Liver (tissue), 9 donors: ENCODE data around the gene CAMKMT. TPM values are rescaled to one million over a fixed set of nuclear protein-coding genes. Genes with fewer than 3 reads are reported as not detected.

ENCODE experiments used
- DNase-seq: peaks from one replicate; pipeline ENCODE4 v3.0.0-alpha.2; 2017; ENCODE audit warnings: low spot score
- H3K27ac ChIP-seq, 2 donors: one replicate each; pipeline ENCODE4 v1.7.0; 2013; ENCODE audit warnings: inconsistent platforms in 2 of 2, low read length in 2 of 2, control low read depth in 1 of 2, low read depth in 1 of 2, mild to moderate bottlenecking in 1 of 2
- H3K27me3 ChIP-seq, 4 donors: one replicate each; pipeline versions ENCODE4 v1.6.1 to v1.7.0; 2013; ENCODE audit warnings: low read length in 3 of 4, inconsistent platforms in 1 of 4, mild to moderate bottlenecking in 1 of 4, moderate library complexity in 1 of 4; ENCODE audit not compliant: control insufficient read depth in 4 of 4, insufficient read depth in 4 of 4
- H3K36me3 ChIP-seq, 4 donors: one replicate each; pipeline versions ENCODE4 v1.6.1 to v1.7.0; 2013; ENCODE audit warnings: low read length in 3 of 4, mild to moderate bottlenecking in 3 of 4, low read depth in 1 of 4, moderate library complexity in 1 of 4; ENCODE audit not compliant: control insufficient read depth in 4 of 4, insufficient read depth in 3 of 4
- H3K4me1 ChIP-seq, 4 donors: one replicate each; pipeline versions ENCODE4 v1.6.1 to v1.7.0; 2013; ENCODE audit warnings: low read length in 3 of 4, mild to moderate bottlenecking in 3 of 4, moderate library complexity in 1 of 4; ENCODE audit not compliant: control insufficient read depth in 4 of 4, insufficient read depth in 4 of 4
- H3K4me3 ChIP-seq, 3 donors: one replicate each; pipeline versions ENCODE4 v1.6.1 to v1.7.0; 2013; ENCODE audit warnings: low read length in 3 of 3, control low read depth in 1 of 3, low read depth in 1 of 3, mild to moderate bottlenecking in 1 of 3
- H3K9ac ChIP-seq, 2 donors: one replicate each; pipeline ENCODE4 v1.7.0; 2013; ENCODE audit warnings: low read length in 2 of 2, mild to moderate bottlenecking in 2 of 2, moderate library complexity in 2 of 2, control low read depth in 1 of 2, low read depth in 1 of 2
- H3K9me3 ChIP-seq, 4 donors: one replicate each; pipeline versions ENCODE4 v1.6.1 to v1.7.0; 2013; ENCODE audit warnings: low read length in 3 of 4; ENCODE audit not compliant: control insufficient read depth in 4 of 4
- EGR1 ChIP-seq, 2 donors: IDR thresholded peaks; 2 replicates each; pipeline ENCODE4 v1.6.1; 2016 to 2018; ENCODE audit warnings: antibody characterized with exemption in 2 of 2, low read depth in 2 of 2
- FOXA1 ChIP-seq: IDR thresholded peaks from 2 replicates; pipeline ENCODE4 v1.6.1; 2016; ENCODE audit warnings: antibody characterized with exemption
- FOXA2 ChIP-seq: IDR thresholded peaks from 2 replicates; pipeline ENCODE4 v1.6.1; 2016; ENCODE audit warnings: antibody characterized with exemption
- GABPA ChIP-seq, 2 donors: IDR thresholded peaks in 1 of 2; conservative IDR thresholded peaks in 1 of 2; 2 replicates each; pipeline ENCODE4 v1.6.1; 2016; ENCODE audit warnings: antibody characterized with exemption in 2 of 2, mild to moderate bottlenecking in 1 of 2, moderate library complexity in 1 of 2
- HNF4A ChIP-seq, 2 donors: conservative IDR thresholded peaks; 2 replicates each; pipeline ENCODE4 v1.6.1; 2016; ENCODE audit warnings: antibody characterized with exemption in 2 of 2, mild to moderate bottlenecking in 2 of 2
- HNF4G ChIP-seq: IDR thresholded peaks from 2 replicates; pipeline ENCODE4 v1.6.1; 2016; ENCODE audit warnings: antibody characterized with exemption
- JUND ChIP-seq, 2 donors: IDR thresholded peaks; 2 replicates each; pipeline ENCODE4 v1.6.1; 2016; ENCODE audit warnings: antibody characterized with exemption in 2 of 2
- NR2F2 ChIP-seq: IDR thresholded peaks from 2 replicates; pipeline ENCODE4 v1.6.1; 2016; ENCODE audit warnings: antibody characterized with exemption
- RAD21 ChIP-seq, 2 donors: IDR thresholded peaks; 2 replicates each; pipeline ENCODE4 v1.6.1; 2016; ENCODE audit warnings: antibody characterized with exemption in 2 of 2, mild to moderate bottlenecking in 2 of 2
- RXRA ChIP-seq, 2 donors: IDR thresholded peaks; 2 replicates each; pipeline ENCODE4 v1.6.1; 2017 to 2018; ENCODE audit warnings: antibody characterized with exemption in 2 of 2, mild to moderate bottlenecking in 1 of 2
- SP1 ChIP-seq: IDR thresholded peaks from 2 replicates; pipeline ENCODE4 v1.6.1; 2018; ENCODE audit warnings: antibody characterized with exemption, mild to moderate bottlenecking
- TAF1 ChIP-seq: conservative IDR thresholded peaks from 2 replicates; pipeline ENCODE4 v1.6.1; 2016; ENCODE audit warnings: antibody characterized with exemption, mild to moderate bottlenecking
- YY1 ChIP-seq: IDR thresholded peaks from 2 replicates; pipeline ENCODE4 v1.6.1; 2016; ENCODE audit warnings: antibody characterized with exemption, mild to moderate bottlenecking
- WGBS: extraction: QIAGEN DNeasy Blood & Tissue Kit; methylation state at CpG from one replicate; pipeline ENCODE4 v1.1.7; 2013; 5-methylcytosine and 5-hydroxymethylcytosine counted together
- polyA plus RNA-seq, 2 donors: library from polyadenylated mRNA; stranded (reverse) in 1 of 2; unstranded in 1 of 2; fragments of 200-250 nt in 1 of 2; fragments of >200 nt in 1 of 2; fragmentation: Nextera tagmentation in 1 of 2; extraction: Ambion mirVana in 1 of 2; gene quantifications; one replicate each; pipeline versions ENCODE4 v1.2.1 to v1.2.3, GENCODE V29; 2013 to 2015
- total RNA-seq, 2 donors: library from RNA; depleted of rRNA; stranded (reverse); fragments of >200 nt; gene quantifications; one replicate each; pipeline ENCODE4 v1.2.3, GENCODE V29; 2014
- TF ChIP-seq, protein P1 (sequence below): IDR thresholded peaks from 2 replicates; pipeline ENCODE4 v1.6.1; 2016; ENCODE audit warnings: antibody characterized with exemption
- TF ChIP-seq, protein P2 (sequence below): fragments of 150-350 bp; IDR thresholded peaks from 2 replicates; pipeline ENCODE4 v1.5.1; 2017; ENCODE audit warnings: improper control_type of control experiment, low read depth, low read length; ENCODE audit not compliant: missing input control
- TF ChIP-seq, protein P3 (sequence below): IDR thresholded peaks from 2 replicates; pipeline ENCODE4 v1.6.1; 2016; ENCODE audit warnings: antibody characterized with exemption
- TF ChIP-seq, protein P4 (sequence below): IDR thresholded peaks from 2 replicates; pipeline ENCODE4 v1.6.1; 2016; ENCODE audit warnings: antibody characterized with exemption, mild to moderate bottlenecking
- donor health status: healthy.
- donor health status: healthy.
- donor health status: healthy.
- donor health status: healthy.
- donor health status: healthy.

The CAMKMT gene
- total and polyA plus RNA-seq, 4 donors: 1.5 to 12.7 (median 7.1) TPM

DNA sequence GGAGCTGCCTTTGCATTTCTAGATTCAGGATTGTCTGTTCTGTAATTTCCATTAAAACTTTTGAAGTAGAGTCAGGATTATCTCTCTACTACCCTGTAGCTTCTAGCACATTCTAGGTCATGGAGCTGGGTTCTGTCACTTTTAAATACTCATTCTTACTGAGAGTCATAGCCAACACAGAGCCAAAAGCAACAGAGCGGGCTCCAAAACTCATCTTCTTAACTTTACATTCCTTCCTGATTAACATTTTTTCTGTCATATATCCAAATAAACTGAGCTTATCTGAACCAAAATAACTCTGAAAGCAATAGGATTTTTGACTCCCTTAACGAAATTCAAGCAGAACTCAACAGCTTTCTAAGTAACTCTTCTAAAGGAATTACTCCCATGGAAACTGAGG is 13.3 kb upstream of the CAMKMT start:
- Histone ChIP-seq H3K27me3 (no peaks in the 10 kb centered on the region), H3K4me3 (no peak overlapping the region), H3K27ac (no peak overlapping the region), H3K4me1 (peaks cover 0 to 3% (median 0%) of the 10 kb centered on the region in 4 donors), H3K9ac (no peak overlapping the region), H3K36me3 (peaks cover 2 to 8% (median 6%) of the 10 kb centered on the region in 4 donors), H3K9me3 (no peaks in the 10 kb centered on the region)
- DNase-seq: no peak
- TF ChIP-seq, protein P1, sequence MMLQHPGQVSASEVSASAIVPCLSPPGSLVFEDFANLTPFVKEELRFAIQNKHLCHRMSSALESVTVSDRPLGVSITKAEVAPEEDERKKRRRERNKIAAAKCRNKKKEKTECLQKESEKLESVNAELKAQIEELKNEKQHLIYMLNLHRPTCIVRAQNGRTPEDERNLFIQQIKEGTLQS: no peak
- TF ChIP-seq, protein P2, sequence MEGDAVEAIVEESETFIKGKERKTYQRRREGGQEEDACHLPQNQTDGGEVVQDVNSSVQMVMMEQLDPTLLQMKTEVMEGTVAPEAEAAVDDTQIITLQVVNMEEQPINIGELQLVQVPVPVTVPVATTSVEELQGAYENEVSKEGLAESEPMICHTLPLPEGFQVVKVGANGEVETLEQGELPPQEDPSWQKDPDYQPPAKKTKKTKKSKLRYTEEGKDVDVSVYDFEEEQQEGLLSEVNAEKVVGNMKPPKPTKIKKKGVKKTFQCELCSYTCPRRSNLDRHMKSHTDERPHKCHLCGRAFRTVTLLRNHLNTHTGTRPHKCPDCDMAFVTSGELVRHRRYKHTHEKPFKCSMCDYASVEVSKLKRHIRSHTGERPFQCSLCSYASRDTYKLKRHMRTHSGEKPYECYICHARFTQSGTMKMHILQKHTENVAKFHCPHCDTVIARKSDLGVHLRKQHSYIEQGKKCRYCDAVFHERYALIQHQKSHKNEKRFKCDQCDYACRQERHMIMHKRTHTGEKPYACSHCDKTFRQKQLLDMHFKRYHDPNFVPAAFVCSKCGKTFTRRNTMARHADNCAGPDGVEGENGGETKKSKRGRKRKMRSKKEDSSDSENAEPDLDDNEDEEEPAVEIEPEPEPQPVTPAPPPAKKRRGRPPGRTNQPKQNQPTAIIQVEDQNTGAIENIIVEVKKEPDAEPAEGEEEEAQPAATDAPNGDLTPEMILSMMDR: no peak
- TF ChIP-seq, protein P3, sequence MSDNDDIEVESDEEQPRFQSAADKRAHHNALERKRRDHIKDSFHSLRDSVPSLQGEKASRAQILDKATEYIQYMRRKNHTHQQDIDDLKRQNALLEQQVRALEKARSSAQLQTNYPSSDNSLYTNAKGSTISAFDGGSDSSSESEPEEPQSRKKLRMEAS: no peak
- TF ChIP-seq EGR1 (IDR thresholded peaks at IDR 0.05; ENCODE audit: low read depth in 2 of 2) (no peak), NR2F2 (no peak), FOXA1 (no peak), JUND (IDR thresholded peaks at IDR 0.05) (no peak), HNF4A (conservative IDR thresholded peaks at IDR 0.05) (no peak)
- WGBS: 84% methylated on average over 2 of the region's 2 CpGs

DNA sequence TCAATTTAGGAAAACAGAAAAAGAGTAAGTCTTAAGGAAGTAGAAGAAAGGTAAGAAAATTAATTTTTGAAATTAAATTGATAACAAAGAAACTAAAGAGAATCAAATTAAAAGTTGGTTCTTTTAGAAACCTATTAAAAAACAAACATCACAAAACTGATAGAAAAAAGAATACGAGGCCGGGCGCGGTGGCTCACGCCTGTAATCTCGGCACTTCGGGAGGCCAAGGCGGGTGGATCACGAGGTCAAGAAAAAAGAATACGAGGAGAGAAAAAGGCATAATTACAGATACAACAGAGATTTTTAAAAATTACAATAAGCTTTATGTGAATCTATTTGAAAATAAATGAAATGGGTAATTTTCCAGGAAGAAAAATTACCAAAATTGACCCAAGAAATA is 12.2 kb upstream of the CAMKMT start:
- TF ChIP-seq, protein P1: no peak
- no peak overlapping the region for H3K4me3 ChIP-seq
- peaks cover 0 to 8% (median 1%) of the 10 kb centered on the region in 4 donors for H3K36me3 ChIP-seq
- no peak for DNase-seq
- WGBS: 97% methylated on average over 10 of the region's 10 CpGs
- peaks cover 0 to 3% (median 0%) of the 10 kb centered on the region in 4 donors for H3K4me1 ChIP-seq
- H3K27me3 ChIP-seq: no peaks in the 10 kb centered on the region
- no peak overlapping the region for H3K9ac ChIP-seq
- H3K9me3 ChIP-seq: no peaks in the 10 kb centered on the region
- no peak overlapping the region for H3K27ac ChIP-seq

DNA sequence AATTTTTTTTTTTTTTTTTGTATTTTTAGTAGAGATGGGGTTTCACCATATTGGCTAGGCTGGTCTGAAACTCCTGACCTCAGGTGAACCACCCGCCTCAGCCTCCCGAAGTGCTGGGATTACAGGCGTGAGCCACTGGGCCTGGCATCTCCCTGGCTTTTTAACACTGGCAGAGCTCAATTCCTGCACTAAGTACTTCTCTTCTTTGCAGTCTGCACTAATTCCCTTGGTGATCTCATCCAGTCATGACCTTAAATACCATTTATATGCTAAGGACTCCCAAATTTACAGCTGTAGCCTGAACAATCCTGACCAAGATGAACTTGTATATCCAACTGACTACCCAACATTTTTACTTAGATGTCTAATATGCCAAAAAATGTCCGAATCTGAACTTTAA is 10.7 kb upstream of the CAMKMT start:
- 86% methylated on average over 4 of the region's 4 CpGs for WGBS
- no peak overlapping the region for H3K9ac ChIP-seq
- TF ChIP-seq YY1 (no peak), RAD21 (IDR thresholded peaks at IDR 0.05) (no peak), TAF1 (no peak), EGR1 (IDR thresholded peaks at IDR 0.05; ENCODE audit: low read depth in 2 of 2) (no peak), RXRA (IDR thresholded peaks at IDR 0.05) (no peak), HNF4A (conservative IDR thresholded peaks at IDR 0.05) (no peak), JUND (IDR thresholded peaks at IDR 0.05) (no peak), NR2F2 (no peak), GABPA (IDR thresholded peaks at IDR 0.05 in 1 of 2, conservative IDR thresholded peaks at IDR 0.05 in 1 of 2) (no peak), HNF4G (no peak), FOXA2 (no peak), FOXA1 (no peak), SP1 (no peak)
- TF ChIP-seq, protein P2: no peak
- TF ChIP-seq, protein P3: no peak
- TF ChIP-seq, protein P4, sequence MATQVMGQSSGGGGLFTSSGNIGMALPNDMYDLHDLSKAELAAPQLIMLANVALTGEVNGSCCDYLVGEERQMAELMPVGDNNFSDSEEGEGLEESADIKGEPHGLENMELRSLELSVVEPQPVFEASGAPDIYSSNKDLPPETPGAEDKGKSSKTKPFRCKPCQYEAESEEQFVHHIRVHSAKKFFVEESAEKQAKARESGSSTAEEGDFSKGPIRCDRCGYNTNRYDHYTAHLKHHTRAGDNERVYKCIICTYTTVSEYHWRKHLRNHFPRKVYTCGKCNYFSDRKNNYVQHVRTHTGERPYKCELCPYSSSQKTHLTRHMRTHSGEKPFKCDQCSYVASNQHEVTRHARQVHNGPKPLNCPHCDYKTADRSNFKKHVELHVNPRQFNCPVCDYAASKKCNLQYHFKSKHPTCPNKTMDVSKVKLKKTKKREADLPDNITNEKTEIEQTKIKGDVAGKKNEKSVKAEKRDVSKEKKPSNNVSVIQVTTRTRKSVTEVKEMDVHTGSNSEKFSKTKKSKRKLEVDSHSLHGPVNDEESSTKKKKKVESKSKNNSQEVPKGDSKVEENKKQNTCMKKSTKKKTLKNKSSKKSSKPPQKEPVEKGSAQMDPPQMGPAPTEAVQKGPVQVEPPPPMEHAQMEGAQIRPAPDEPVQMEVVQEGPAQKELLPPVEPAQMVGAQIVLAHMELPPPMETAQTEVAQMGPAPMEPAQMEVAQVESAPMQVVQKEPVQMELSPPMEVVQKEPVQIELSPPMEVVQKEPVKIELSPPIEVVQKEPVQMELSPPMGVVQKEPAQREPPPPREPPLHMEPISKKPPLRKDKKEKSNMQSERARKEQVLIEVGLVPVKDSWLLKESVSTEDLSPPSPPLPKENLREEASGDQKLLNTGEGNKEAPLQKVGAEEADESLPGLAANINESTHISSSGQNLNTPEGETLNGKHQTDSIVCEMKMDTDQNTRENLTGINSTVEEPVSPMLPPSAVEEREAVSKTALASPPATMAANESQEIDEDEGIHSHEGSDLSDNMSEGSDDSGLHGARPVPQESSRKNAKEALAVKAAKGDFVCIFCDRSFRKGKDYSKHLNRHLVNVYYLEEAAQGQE: no peak

More for the DNA sequence above, 10.7 kb upstream of the CAMKMT start:
- Histone ChIP-seq H3K27me3 (no peaks in the 10 kb centered on the region), H3K36me3 (peaks cover 0 to 3% (median 0%) of the 10 kb centered on the region in 4 donors), H3K27ac (no peak overlapping the region), H3K4me1 (peaks cover 0 to 3% (median 0%) of the 10 kb centered on the region in 4 donors), H3K4me3 (no peak overlapping the region), H3K9me3 (no peaks in the 10 kb centered on the region)
- DNase-seq: no peak
